Suppressor macrophage treated with lipopolysaccharide for 1 hour (primary cell): ENCODE results near the gene MT1A.

Source experiments
- DNase-seq, 3 donors: peaks; one replicate each; pipeline ENCODE4 v3.0.0-alpha.2; 2020 to 2022

The MT1A gene

GRCh38 chr16:56637814-56638750 lies at the start of gene MT1A:
Gene MT1A, plus strand, starts transcription at chr16:56638666. Its CDS starts 73 bp downstream, at chr16:56638739.
- peak; percentile 58 to 77 (median 66) for DNase-seq

- no peak for DNase-seq
Measured at GRCh38 chr16:56588781-56589140, 49.7 kb upstream of the MT1A start.

GRCh38 chr16:56589141-56590039 lies 49.1 kb upstream of the MT1A start, which contains the start of gene MT3:
Gene MT3, plus strand, starts transcription at chr16:56589528. Its CDS starts 63 bp downstream, at chr16:56589591.
- peak in 1 of 3 donors; percentile 40 for DNase-seq

GRCh38 chr16:56591377-56592060 lies 46.9 kb upstream of the MT1A start:
- peak; percentile 40 to 47 (median 40) for DNase-seq

GRCh38 chr16:56593573-56594291 lies 44.7 kb upstream of the MT1A start:
- no peak for DNase-seq

- no peak for DNase-seq
Measured at GRCh38 chr16:56594292-56594619, 44.2 kb upstream of the MT1A start.

- DNase-seq: peak; percentile 62 to 77 (median 74)
Measured at GRCh38 chr16:56600398-56600999, 38.0 kb upstream of the MT1A start.

GRCh38 chr16:56601325-56601724 lies 37.1 kb upstream of the MT1A start:
- DNase-seq: no peak

GRCh38 chr16:56603589-56603988 lies 34.9 kb upstream of the MT1A start:
- DNase-seq: peak; percentile 65 to 70 (median 66)

GRCh38 chr16:56604966-56605365 lies 33.5 kb upstream of the MT1A start:
- DNase-seq: no peak

GRCh38 chr16:56605475-56605874 lies 33.0 kb upstream of the MT1A start:
- DNase-seq: no peak

- no peak for DNase-seq
Measured at GRCh38 chr16:56606071-56606475, 32.4 kb upstream of the MT1A start.

GRCh38 chr16:56606476-56607108 lies 31.9 kb upstream of the MT1A start:
- DNase-seq: no peak

GRCh38 chr16:56607109-56607618 lies 31.3 kb upstream of the MT1A start:
- peak; percentile 50 to 77 (median 74) for DNase-seq

GRCh38 chr16:56607675-56608042 lies 30.8 kb upstream of the MT1A start:
- DNase-seq: no peak

GRCh38 chr16:56608043-56608875 lies 30.2 kb upstream of the MT1A start, which contains the start of gene MT2A:
Gene MT2A, plus strand, starts transcription at chr16:56608584. Its CDS starts 72 bp downstream, at chr16:56608656.
- DNase-seq: peak; percentile 98 to 99 (median 99)

- DNase-seq: no peak
Measured at GRCh38 chr16:56608876-56609462, 29.5 kb upstream of the MT1A start.

GRCh38 chr16:56609463-56609921 lies 29.0 kb upstream of the MT1A start:
- DNase-seq: peak; percentile 95 to 99 (median 98)

- peak; percentile 96 to 99 (median 98) for DNase-seq
Measured at GRCh38 chr16:56610017-56610608, 28.4 kb upstream of the MT1A start.
